ENCODE results near the gene MAP3K3.
"Not testable (repeated sequence)": the region's sequence is repeated elsewhere in the genome, so short reads cannot be mapped to it uniquely, and the experiment has no call there.

Gene MAP3K3

DNA sequence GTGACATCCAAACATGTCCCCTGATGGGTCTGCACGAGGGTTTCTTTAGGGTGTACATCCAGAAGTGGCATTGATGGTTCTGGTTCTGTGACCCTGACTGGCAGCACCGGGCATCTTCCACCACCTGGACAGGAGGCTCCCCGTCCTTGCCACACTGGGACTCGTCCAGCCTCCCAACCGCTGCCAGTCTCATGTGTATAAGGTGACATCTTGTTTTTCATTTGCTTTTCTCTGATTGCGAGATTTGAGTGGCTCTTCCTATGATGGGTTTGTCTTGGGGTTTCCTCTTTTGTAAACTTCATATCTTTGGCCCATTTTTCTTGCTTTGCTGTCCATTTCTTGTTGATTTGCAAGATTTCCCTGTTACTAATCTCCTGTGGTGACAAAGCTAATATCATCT lies 86.9 kb downstream of the MAP3K3 start:
- DNase-seq = no peak

DNA sequence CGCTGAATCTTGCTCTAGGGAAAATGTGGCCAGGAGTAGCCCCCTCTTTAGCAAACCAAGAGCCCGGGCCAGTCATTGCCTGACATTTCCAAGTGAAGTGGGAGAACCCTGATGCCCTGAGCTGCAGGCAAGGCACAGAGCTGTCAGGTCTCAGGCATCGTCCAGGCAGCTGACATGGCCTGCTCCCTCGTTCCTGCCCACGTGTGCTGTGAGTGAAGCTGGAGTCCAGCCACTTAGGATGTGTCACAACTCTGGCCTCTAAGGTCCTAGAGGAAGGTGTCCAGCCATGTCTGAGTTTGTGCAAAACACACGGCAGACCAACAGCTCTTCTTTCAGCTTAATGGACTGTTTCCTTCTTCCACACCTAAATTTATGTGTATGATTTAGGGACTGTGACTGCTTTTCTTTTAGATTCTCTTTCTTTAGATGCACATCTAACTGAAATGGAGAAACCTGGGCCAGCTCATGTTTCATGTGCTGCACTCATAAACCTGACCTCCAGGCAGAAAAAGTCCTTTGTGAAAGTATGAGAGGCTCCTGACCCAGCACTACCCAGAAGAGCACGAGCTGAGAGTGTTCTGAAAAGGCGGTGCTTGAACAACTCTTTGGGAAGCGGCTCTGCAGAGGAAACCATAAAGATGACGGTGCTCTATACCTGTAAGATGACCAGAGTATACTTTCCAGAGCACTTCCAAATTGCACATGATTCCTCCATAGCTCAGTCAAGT lies 92.5 kb downstream of the MAP3K3 start:
- DNase-seq = no peak

DNA sequence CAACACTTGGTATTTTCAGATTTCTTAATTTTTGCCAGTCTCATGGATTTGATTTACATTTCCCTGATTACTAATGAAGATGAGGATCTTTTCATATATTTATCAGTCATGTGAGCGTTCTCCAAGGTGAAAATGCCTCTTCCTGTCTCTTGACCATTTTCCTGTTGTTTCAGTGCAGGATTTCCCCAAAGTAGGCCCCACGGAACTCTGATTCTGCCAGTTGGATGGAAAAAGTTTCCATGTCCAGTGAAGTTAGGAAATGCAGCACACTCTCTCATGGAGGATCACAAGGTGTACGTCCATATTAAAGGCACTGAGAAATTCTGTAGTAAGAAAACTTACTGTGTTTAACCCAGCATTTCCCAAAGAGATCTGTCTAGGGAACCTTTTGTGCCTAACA lies 94.2 kb downstream of the MAP3K3 start:
- no peak for DNase-seq

DNA sequence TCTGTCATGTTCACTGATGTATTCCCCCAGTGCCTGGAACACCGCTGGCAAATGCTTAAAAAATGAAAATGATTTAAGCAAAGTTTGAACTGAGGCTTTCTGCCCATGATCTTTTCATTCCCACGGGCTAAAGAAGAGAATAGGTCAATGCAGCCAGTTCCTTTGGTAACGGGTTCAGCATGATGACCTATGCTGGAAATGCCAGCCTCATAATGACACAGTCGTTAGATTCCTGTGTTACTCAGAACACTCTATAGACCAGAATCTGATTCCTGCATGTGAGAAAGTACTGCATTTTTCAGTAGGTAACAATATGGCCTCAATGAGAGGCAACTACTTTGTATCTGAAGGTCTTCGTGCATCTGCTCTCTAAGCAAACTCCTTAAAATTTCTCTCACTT lies 96.8 kb downstream of the MAP3K3 start:
- no peak for DNase-seq

DNA sequence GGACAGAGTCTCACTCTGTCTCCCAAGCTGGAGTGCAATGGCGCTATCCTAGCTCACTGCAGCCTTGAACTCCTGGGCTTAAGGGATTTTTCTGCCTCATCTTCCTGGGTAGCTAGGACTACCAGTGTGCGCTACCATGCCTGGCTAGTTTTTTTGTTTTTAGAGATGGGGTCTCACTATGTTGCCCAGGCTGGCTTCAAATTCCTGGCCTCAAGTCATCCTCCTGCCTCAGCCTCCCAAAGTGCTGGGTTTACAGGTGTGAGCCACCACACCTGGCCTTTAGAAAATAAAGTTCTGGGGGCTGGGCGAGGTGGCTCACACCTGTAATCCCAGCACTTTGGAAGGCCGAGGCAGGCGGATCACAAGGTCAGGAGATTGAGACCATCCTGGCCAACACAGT lies 98.0 kb downstream of the MAP3K3 start:
- not testable (repeated sequence) for DNase-seq

DNA sequence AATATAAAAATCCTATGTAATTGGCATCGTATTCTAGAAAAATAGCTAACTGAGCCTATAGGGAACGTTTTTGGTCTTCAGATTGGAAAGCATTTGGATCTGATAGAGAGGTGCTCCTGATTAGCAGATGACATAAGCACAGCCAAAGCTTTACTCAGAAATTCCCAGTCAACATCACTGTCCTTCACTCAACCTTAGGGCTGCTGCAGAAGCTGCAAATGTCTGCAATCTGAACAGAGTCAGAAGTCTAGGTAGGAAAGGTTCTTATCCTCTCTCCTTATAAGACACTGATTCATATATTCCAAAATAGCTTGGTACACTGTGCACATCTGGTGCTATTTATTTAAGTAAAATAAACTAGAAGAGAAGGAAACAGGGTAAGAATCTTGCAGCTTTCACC lies 100.2 kb downstream of the MAP3K3 start:
- DNase-seq = no peak

DNA sequence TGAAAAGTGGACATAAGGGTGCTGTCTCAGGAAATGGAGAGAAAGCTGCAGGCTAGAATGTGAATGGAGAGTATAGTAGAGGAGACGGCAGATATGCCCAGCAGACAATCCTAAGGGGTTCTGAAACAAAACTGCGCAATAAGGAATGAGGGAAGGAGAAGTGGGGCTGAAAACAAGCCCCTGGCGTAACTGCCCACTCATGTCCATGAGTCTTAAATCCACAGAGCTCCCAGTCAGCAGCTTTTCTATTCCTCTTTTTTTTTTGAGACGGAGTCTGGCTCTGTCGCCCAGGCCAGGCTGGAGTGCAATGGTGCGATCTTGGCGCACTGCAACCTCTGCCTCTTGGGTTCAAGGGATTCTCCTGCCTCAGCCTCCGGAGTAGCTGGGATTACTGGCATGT lies 113.5 kb downstream of the MAP3K3 start:
- DNase-seq = no peak

DNA sequence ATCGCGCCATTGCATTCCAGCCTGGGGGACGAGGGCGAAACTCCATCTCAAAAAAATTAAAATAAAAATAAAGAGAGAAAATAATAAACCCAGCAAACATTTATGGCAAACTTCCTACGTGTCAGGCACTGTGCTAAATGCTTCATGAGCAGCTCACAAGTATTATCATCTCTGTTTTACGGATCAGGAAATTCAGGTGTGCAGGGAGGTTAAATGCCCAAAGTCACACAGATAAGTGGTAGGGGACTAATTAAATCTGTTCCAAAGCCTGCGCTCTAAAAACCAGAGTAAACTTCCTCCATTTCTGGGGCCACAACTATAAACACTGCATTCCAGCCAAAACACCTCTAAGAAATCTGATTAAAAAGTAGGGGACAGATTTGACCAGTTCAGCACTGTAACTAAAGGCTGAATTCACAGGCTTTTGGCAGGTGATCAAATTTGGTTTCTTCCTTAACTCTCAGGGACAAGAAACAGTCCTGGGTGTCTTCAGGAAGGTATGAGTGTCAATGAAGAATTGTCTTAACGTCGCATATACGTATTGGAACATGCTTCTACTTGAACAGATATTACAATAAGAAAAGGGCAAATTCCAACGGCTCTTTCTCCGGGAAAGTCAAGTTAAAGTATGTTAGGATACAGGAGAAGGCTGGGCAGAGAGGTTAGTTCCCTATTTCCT lies 118.4 kb downstream of the MAP3K3 start:
- no peak for DNase-seq

DNA sequence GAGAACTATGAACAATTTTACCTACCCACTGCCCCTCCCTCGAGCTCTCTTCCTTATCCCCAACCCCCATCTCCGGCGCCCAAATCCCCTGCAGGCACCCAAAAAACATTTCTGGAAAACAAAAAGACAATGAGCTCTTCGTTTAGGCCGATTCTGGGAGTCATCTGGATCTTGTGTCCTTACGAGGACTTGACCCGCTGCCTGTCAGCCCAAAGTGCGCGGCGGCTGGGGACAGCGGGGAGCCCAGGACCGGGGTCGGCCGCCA lies 118.9 kb downstream of the MAP3K3 start:
- no peak for DNase-seq

DNA sequence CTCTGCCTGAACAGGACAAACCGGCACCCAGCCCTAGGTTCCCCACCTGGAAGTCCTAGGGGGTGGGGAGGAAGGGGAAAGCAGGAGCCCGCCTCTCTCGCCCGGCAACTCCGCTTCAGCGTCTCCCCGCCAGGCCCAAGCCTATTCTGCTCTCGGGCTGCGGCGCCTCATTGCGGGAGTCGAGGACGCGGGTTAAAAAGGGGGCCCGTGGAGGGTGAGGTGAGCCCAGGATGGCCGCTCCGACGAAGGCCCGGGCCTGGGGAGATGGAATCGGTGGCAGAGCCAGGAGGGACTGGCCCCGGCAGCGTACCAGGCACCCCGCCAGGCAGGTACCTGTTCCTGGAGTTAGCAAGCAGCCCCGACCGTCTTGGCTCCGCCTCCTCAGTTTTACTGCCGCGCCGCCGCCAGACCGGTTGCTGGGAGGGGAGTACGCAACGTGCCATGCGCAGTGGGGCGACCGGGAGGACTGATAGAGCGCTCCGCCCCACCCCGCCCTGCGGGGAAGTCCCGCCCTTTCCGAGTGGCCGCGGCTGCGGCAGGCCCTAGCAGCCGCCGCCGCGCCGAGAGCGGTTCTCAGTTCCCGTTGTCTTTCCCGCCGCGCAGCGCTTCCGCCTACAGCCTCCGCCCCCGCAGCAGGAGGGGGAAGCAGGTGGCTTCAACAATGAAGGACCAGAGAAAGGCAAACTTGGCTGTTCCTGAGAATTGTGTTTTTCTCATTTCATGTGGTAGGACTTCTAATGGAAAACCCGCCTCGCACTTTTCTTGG lies 119.4 kb downstream of the MAP3K3 start, which contains the start of gene STRADA:
STRADA (minus strand) TSS at position 392 of the 766 bp plus-strand sequence. CDS start 13,430 bp downstream, outside the sequence.
- peak; percentile 86 for DNase-seq

All from NCI-H187 treated with DMSO at 0.1 percent for 48 hours (cell line).